IPS-18a (cell line): ENCODE data around the gene FSTL4.

Source experiments
- H3K27ac ChIP-seq: one replicate; pipeline ENCODE4 v1.5.1; 2013; ENCODE audit warnings: low read length
- H3K27me3 ChIP-seq: one replicate; pipeline ENCODE4 v1.6.1; 2013; ENCODE audit warnings: mild to moderate bottlenecking, low read length; ENCODE audit not compliant: control insufficient read depth, insufficient read depth
- H3K36me3 ChIP-seq: one replicate; pipeline ENCODE4 v1.6.1; 2013; ENCODE audit warnings: low read depth, low read length; ENCODE audit not compliant: control insufficient read depth
- H3K4me1 ChIP-seq: one replicate; pipeline ENCODE4 v1.6.1; 2013; ENCODE audit warnings: low read depth, low read length; ENCODE audit not compliant: control insufficient read depth
- H3K4me3 ChIP-seq: one replicate; pipeline ENCODE4 v1.5.1; 2013; ENCODE audit warnings: low read length
- H3K9ac ChIP-seq: one replicate; pipeline ENCODE4 v1.6.1; 2013; ENCODE audit warnings: mild to moderate bottlenecking, low read length, moderate library complexity
- H3K9me3 ChIP-seq: one replicate; pipeline ENCODE4 v1.6.1; 2013; ENCODE audit warnings: low read depth, low read length; ENCODE audit not compliant: control insufficient read depth

The FSTL4 gene

GRCh38 chr5:133607451-133607850 lies 4.9 kb downstream of the FSTL4 start:
- Histone ChIP-seq H3K4me3 (no peak overlapping the region), H3K36me3 (no peaks in the 10 kb centered on the region), H3K9ac (no peak overlapping the region), H3K27ac (no peak overlapping the region), H3K4me1 (peaks cover 20% of the 10 kb centered on the region), H3K27me3 (peaks cover 38% of the 10 kb centered on the region), H3K9me3 (no peaks in the 10 kb centered on the region)

DNA sequence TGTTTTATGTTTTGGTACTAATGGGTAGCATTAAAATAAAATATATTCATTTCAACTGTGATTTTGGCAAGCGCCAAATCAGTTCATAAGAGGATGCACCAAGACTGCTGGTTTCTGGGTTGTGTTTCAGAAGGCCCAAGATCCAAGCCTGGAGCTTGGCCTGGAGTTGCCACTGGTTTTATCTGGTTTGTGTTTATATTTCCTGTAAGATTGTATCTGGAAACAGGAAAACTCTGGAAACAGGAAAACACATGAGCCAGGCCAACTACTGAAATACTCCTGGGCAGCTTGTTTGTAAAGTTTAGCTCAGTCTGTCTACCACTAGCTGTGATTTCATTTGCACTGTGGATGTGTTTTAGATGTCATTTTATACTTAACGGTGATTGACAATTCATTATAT lies 5.5 kb downstream of the FSTL4 start:
- H3K27ac ChIP-seq, result no peak overlapping the region
- peaks cover 35% of the 10 kb centered on the region for H3K27me3 ChIP-seq
- no peaks in the 10 kb centered on the region for H3K9me3 ChIP-seq
- H3K4me1 ChIP-seq, result peaks cover 26% of the 10 kb centered on the region
- H3K9ac ChIP-seq, result no peak overlapping the region
- no peaks in the 10 kb centered on the region for H3K36me3 ChIP-seq
- H3K4me3 ChIP-seq, result no peak overlapping the region

- H3K9me3 ChIP-seq, result no peaks in the 10 kb centered on the region
- H3K27me3 ChIP-seq, result peaks cover 19% of the 10 kb centered on the region
- H3K4me3 ChIP-seq, result no peak overlapping the region
- no peaks in the 10 kb centered on the region for H3K36me3 ChIP-seq
- H3K9ac ChIP-seq, result no peak overlapping the region
- H3K27ac ChIP-seq, result no peak overlapping the region
- H3K4me1 ChIP-seq, result peaks cover 24% of the 10 kb centered on the region
These were observed 7.0 kb downstream of the FSTL4 start for GRCh38 chr5:133605323-133605722.

DNA sequence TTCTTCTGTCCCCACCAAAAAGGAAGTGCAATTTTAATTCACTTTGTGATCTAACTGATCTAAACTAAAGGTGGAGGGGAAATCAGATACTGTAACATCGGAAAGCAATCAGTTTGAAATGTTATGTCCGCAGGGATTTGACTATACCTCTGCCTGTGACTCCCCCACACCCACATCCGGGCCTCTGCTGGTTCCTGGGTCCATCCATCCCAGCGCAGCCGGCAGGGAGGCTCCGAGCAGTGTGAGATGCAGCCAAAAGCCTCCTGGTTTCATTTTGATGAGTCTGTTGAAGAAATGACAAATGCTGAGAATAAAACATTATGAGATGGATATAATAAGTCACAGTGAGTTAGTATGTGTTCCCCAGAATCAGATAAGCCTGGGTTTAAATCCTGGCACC lies 8.6 kb downstream of the FSTL4 start:
- Histone ChIP-seq H3K9me3 (no peaks in the 10 kb centered on the region), H3K4me3 (no peak overlapping the region), H3K36me3 (no peaks in the 10 kb centered on the region), H3K9ac (no peak overlapping the region), H3K27me3 (peaks cover 3% of the 10 kb centered on the region), H3K27ac (no peak overlapping the region), H3K4me1 (peaks cover 21% of the 10 kb centered on the region)

GRCh38 chr5:133602835-133603380 lies 9.4 kb downstream of the FSTL4 start:
- Histone ChIP-seq H3K27me3 (no peaks in the 10 kb centered on the region), H3K4me1 (peaks cover 21% of the 10 kb centered on the region), H3K27ac (no peak overlapping the region), H3K9ac (no peak overlapping the region), H3K9me3 (no peaks in the 10 kb centered on the region), H3K36me3 (no peaks in the 10 kb centered on the region), H3K4me3 (no peak overlapping the region)

GRCh38 chr5:133599600-133599999 lies 12.7 kb downstream of the FSTL4 start:
- H3K27ac ChIP-seq, result no peak overlapping the region
- H3K9ac ChIP-seq, result no peak overlapping the region
- peaks cover 21% of the 10 kb centered on the region for H3K4me1 ChIP-seq
- no peak overlapping the region for H3K4me3 ChIP-seq
- no peaks in the 10 kb centered on the region for H3K36me3 ChIP-seq
- H3K9me3 ChIP-seq, result no peaks in the 10 kb centered on the region
- peaks cover 9% of the 10 kb centered on the region for H3K27me3 ChIP-seq

DNA sequence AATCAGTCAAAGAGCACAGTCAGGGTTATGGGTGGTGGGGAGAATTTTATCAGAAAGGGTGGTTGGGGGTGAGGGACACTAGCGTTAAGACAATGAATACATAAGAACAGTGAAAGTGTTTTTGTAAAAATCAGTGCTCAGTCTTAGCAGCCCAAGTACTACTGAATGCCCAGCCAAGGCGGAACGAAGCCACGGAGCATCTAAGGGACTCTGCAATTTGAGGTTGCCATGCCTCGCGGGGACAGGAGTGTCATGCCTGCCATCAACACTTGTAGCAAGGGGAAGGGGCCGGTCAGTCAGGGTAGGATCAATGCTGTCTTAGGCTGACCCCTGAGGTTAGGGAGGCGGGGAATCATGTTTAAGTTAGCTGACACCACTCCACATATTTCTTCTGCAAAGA lies 13.3 kb downstream of the FSTL4 start:
- H3K4me1 ChIP-seq, result peaks cover 21% of the 10 kb centered on the region
- no peak overlapping the region for H3K27ac ChIP-seq
- H3K36me3 ChIP-seq, result no peaks in the 10 kb centered on the region
- no peaks in the 10 kb centered on the region for H3K9me3 ChIP-seq
- no peak overlapping the region for H3K9ac ChIP-seq
- no peak overlapping the region for H3K4me3 ChIP-seq
- peaks cover 9% of the 10 kb centered on the region for H3K27me3 ChIP-seq

GRCh38 chr5:133596049-133596448 lies 16.3 kb downstream of the FSTL4 start:
- Histone ChIP-seq H3K9ac (no peak overlapping the region), H3K36me3 (no peaks in the 10 kb centered on the region), H3K4me3 (no peak overlapping the region), H3K9me3 (no peaks in the 10 kb centered on the region), H3K4me1 (no peaks in the 10 kb centered on the region), H3K27me3 (peaks cover 23% of the 10 kb centered on the region), H3K27ac (no peak overlapping the region)

- H3K4me1 ChIP-seq, result no peaks in the 10 kb centered on the region
- no peaks in the 10 kb centered on the region for H3K36me3 ChIP-seq
- no peak overlapping the region for H3K9ac ChIP-seq
- H3K27me3 ChIP-seq, result peaks cover 23% of the 10 kb centered on the region
- no peak overlapping the region for H3K4me3 ChIP-seq
- no peaks in the 10 kb centered on the region for H3K9me3 ChIP-seq
- H3K27ac ChIP-seq, result no peak overlapping the region
These were observed 16.9 kb downstream of the FSTL4 start for GRCh38 chr5:133595465-133595864.

DNA sequence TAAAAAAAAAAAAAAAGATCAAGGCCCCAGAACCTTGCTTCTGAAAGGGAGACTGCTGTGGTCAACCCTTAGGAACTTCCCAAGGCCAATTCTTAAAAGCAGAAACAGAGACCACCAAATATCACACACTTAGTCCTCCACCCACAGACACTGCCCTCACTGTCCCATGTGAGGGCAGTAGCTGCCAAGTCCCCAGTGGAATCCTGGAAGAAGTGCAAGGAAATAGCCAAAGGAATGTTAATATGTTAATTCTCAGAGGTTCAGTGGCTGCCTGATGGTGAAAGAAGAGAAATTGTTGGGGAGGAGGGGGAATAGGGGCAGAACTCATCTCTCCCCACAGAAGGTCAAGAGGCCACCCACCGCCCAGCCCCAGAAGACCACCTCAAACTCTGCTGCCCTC lies 23.1 kb downstream of the FSTL4 start:
- Histone ChIP-seq H3K4me1 (no peaks in the 10 kb centered on the region), H3K9ac (no peak overlapping the region), H3K36me3 (no peaks in the 10 kb centered on the region), H3K27me3 (peaks cover 15% of the 10 kb centered on the region), H3K4me3 (no peak overlapping the region), H3K9me3 (no peaks in the 10 kb centered on the region), H3K27ac (no peak overlapping the region)

GRCh38 chr5:133582971-133583370 lies 29.4 kb downstream of the FSTL4 start:
- Histone ChIP-seq H3K9ac (no peak overlapping the region), H3K9me3 (no peaks in the 10 kb centered on the region), H3K4me1 (no peaks in the 10 kb centered on the region), H3K27me3 (peaks cover 12% of the 10 kb centered on the region), H3K36me3 (no peaks in the 10 kb centered on the region), H3K27ac (no peak overlapping the region), H3K4me3 (no peak overlapping the region)

GRCh38 chr5:133581918-133582317 lies 30.4 kb downstream of the FSTL4 start:
- Histone ChIP-seq H3K27me3 (peaks cover 12% of the 10 kb centered on the region), H3K4me3 (no peak overlapping the region), H3K9me3 (no peaks in the 10 kb centered on the region), H3K36me3 (no peaks in the 10 kb centered on the region), H3K4me1 (no peaks in the 10 kb centered on the region), H3K27ac (no peak overlapping the region), H3K9ac (no peak overlapping the region)
